Heart left ventricle (tissue), 13 donors: ENCODE results near the gene MACC1.

Experiments
- POLR2A ChIP-seq, 2 donors: fragments of 450-650 bp; IDR thresholded peaks; one replicate each; pipeline ENCODE4 v1.6.1; 2017; ENCODE audit warnings: antibody characterized with exemption in 2 of 2, mild to moderate bottlenecking in 2 of 2, moderate library complexity in 2 of 2
- TF ChIP-seq, protein P1 (sequence below), 12 donors: fragments of 200-600 bp; sonication (generic) in 4 of 12; IDR thresholded peaks; one replicate each; pipeline versions ENCODE4 v1.5.0 to v1.8.0; 2018 to 2022; ENCODE audit warnings: antibody characterized with exemption in 12 of 12, mild to moderate bottlenecking in 5 of 12
- donor health status: ischemic (EF 13 %, LVEDD 7.1; RV severe dilation, severe dysfunction).
- donor health status: DM: no; HTN: yes; CAD: no.
- donor health status: DM: no; HTN: no; CAD: no.
- donor health status: ischemic (EF 25% LVEDD 6.9; RV normal size, moderate dysfunction).
- donor health status: ischemic (EF 25% LVEDD 5.7; RV mildly dilated, moderate dysfunction).
- donor health status: ischemic (EF 35%, LVEDD 5.7; RV mildly dilated, moderate dysfunction).
- donor health status: nonischemic (EF 11% LVEDD 7.7; RV severe dilation, severe dysfunction).
- donor health status: DM: yes; HTN: yes; CAD: no.
- donor health status: PGD.
- donor health status: ischemic (EF 29% LVEDD 5.4; RV normal size, mild dysfunction).
- donor health status: nonischemic (EF 23%, LVEDD 6.1; RV moderate dilation, normal function).

GRCh38 chr7:20141666-20142065, 75.5 kb downstream of the MACC1 start:
- TF ChIP-seq, protein P1, sequence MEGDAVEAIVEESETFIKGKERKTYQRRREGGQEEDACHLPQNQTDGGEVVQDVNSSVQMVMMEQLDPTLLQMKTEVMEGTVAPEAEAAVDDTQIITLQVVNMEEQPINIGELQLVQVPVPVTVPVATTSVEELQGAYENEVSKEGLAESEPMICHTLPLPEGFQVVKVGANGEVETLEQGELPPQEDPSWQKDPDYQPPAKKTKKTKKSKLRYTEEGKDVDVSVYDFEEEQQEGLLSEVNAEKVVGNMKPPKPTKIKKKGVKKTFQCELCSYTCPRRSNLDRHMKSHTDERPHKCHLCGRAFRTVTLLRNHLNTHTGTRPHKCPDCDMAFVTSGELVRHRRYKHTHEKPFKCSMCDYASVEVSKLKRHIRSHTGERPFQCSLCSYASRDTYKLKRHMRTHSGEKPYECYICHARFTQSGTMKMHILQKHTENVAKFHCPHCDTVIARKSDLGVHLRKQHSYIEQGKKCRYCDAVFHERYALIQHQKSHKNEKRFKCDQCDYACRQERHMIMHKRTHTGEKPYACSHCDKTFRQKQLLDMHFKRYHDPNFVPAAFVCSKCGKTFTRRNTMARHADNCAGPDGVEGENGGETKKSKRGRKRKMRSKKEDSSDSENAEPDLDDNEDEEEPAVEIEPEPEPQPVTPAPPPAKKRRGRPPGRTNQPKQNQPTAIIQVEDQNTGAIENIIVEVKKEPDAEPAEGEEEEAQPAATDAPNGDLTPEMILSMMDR (IDR thresholded peaks at IDR 0.05), result no peak
- no peak for TF ChIP-seq POLR2A (IDR thresholded peaks at IDR 0.05)
